Measurements from ENCODE around the gene DGKE.

Gene DGKE

DNA sequence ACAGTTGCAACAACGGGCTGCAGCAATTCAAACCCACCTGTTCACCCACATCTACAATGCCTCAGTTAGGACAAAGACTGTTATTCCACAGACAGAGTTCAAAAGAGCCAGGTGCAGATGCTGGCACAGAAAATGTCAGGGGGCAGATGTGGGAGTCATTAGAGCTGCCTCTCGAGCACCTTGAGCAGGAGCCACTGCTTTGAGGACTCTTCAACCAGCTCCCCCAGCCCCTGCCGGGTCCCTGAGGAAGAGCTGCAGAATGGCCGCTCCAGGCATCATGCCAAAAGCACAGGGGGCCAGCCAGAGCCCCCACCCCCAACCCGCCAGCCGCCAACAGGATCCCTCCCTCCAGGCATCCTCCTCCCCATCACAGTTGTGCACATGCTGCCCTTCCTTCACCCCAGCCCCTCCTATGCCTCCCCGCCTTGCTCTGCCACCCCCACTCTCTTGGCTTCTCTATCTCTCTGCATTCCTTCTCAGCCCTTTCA is 21.0 kb upstream of the DGKE start:
- Histone ChIP-seq H3K4me3 (ENCODE audit: insufficient read depth, low read depth, low read length, poor library complexity, severe bottlenecking) (no peak overlapping the region), H3K27ac (ENCODE audit: insufficient read depth, low read length, poor library complexity, severe bottlenecking) (no peak overlapping the region), H3K36me3 (ENCODE audit: control insufficient read depth, insufficient read depth, low read length) (no peaks in the 10 kb centered on the region), H3K9me3 (ENCODE audit: control insufficient read depth, low read length) (no peaks in the 10 kb centered on the region), H3K27me3 (replicated peaks; ENCODE audit: control insufficient read depth, insufficient read depth, low read length, poor library complexity, severe bottlenecking) (no peaks in the 10 kb centered on the region), H3K4me1 (ENCODE audit: control insufficient read depth, insufficient read depth, low read length, poor library complexity, severe bottlenecking) (no peaks in the 10 kb centered on the region)
- no peak for DNase-seq

DNA sequence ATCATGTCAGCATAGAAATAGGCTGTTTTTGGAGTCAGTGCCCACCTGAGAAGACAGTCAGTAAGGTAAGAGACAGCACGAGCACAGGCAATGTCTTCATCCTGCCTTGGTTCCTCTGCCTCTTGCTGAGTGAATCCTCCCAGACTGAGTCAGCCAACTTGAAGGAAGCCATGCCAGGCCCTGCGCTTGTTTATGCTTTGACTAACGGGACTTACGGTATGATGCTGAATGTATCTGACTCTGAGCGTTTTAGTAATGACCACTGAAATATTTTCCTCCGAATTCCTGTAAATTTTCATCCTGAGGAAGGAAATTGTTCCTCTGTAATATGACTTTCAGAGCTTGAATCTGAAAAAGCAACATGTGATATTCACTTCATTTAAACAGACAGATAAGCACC is 18.2 kb upstream of the DGKE start:
- no peaks in the 10 kb centered on the region for H3K4me1 ChIP-seq (ENCODE audit: control insufficient read depth, insufficient read depth, low read length, poor library complexity, severe bottlenecking)
- H3K4me3 ChIP-seq (ENCODE audit: insufficient read depth, low read depth, low read length, poor library complexity, severe bottlenecking) = no peak overlapping the region
- H3K27me3 ChIP-seq (replicated peaks; ENCODE audit: control insufficient read depth, insufficient read depth, low read length, poor library complexity, severe bottlenecking) = no peaks in the 10 kb centered on the region
- H3K36me3 ChIP-seq (ENCODE audit: control insufficient read depth, insufficient read depth, low read length) = no peaks in the 10 kb centered on the region
- H3K27ac ChIP-seq (ENCODE audit: insufficient read depth, low read length, poor library complexity, severe bottlenecking) = no peak overlapping the region
- no peak for DNase-seq
- no peaks in the 10 kb centered on the region for H3K9me3 ChIP-seq (ENCODE audit: control insufficient read depth, low read length)

DNA sequence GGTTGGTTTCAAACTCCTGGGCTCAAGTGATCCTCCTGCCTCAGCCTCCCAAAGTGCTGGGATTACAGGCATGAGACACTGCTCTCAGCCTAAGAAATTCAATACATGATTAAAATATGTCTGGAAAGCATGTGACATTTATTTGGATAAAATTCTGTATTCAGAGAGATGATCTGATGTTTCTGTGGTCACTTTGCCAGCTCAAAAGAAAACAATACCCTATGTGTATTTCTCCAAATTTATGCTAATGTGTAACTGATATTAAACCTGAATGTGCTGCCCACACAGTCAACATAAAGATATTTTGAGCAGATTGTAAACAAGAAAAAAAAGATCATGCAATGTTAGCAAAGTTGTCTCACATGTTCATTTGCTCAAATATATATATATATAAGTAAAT is 16.9 kb upstream of the DGKE start:
- Histone ChIP-seq H3K27me3 (replicated peaks; ENCODE audit: control insufficient read depth, insufficient read depth, low read length, poor library complexity, severe bottlenecking) (no peaks in the 10 kb centered on the region), H3K4me1 (ENCODE audit: control insufficient read depth, insufficient read depth, low read length, poor library complexity, severe bottlenecking) (no peaks in the 10 kb centered on the region), H3K9me3 (ENCODE audit: control insufficient read depth, low read length) (no peaks in the 10 kb centered on the region), H3K36me3 (ENCODE audit: control insufficient read depth, insufficient read depth, low read length) (no peaks in the 10 kb centered on the region), H3K27ac (ENCODE audit: insufficient read depth, low read length, poor library complexity, severe bottlenecking) (no peak overlapping the region), H3K4me3 (ENCODE audit: insufficient read depth, low read depth, low read length, poor library complexity, severe bottlenecking) (no peak overlapping the region)
- no peak for DNase-seq

- Histone ChIP-seq H3K27me3 (replicated peaks; ENCODE audit: control insufficient read depth, insufficient read depth, low read length, poor library complexity, severe bottlenecking) (no peaks in the 10 kb centered on the region), H3K36me3 (ENCODE audit: control insufficient read depth, insufficient read depth, low read length) (no peaks in the 10 kb centered on the region), H3K4me1 (ENCODE audit: control insufficient read depth, insufficient read depth, low read length, poor library complexity, severe bottlenecking) (no peaks in the 10 kb centered on the region), H3K9me3 (ENCODE audit: control insufficient read depth, low read length) (no peaks in the 10 kb centered on the region), H3K4me3 (ENCODE audit: insufficient read depth, low read depth, low read length, poor library complexity, severe bottlenecking) (no peak overlapping the region), H3K27ac (ENCODE audit: insufficient read depth, low read length, poor library complexity, severe bottlenecking) (no peak overlapping the region)
- no peak for DNase-seq
Observed at GRCh38 chr17:56819030-56819429, 14.9 kb upstream of the DGKE start.

GRCh38 chr17:56819431-56820145 is 14.4 kb upstream of the DGKE start:
- H3K9me3 ChIP-seq (ENCODE audit: control insufficient read depth, low read length) = no peaks in the 10 kb centered on the region

GRCh38 chr17:56820207-56820606 is 13.7 kb upstream of the DGKE start:
- no peak overlapping the region for H3K4me3 ChIP-seq (ENCODE audit: insufficient read depth, low read depth, low read length, poor library complexity, severe bottlenecking)
- DNase-seq = no peak
- no peaks in the 10 kb centered on the region for H3K36me3 ChIP-seq (ENCODE audit: control insufficient read depth, insufficient read depth, low read length)
- H3K27ac ChIP-seq (ENCODE audit: insufficient read depth, low read length, poor library complexity, severe bottlenecking) = no peak overlapping the region
- H3K9me3 ChIP-seq (ENCODE audit: control insufficient read depth, low read length) = no peaks in the 10 kb centered on the region
- no peaks in the 10 kb centered on the region for H3K27me3 ChIP-seq (replicated peaks; ENCODE audit: control insufficient read depth, insufficient read depth, low read length, poor library complexity, severe bottlenecking)
- H3K4me1 ChIP-seq (ENCODE audit: control insufficient read depth, insufficient read depth, low read length, poor library complexity, severe bottlenecking) = no peaks in the 10 kb centered on the region

More at GRCh38 chr17:56819431-56820145, 14.4 kb upstream of the DGKE start:
- Histone ChIP-seq H3K36me3 (ENCODE audit: control insufficient read depth, insufficient read depth, low read length) (no peaks in the 10 kb centered on the region), H3K4me1 (ENCODE audit: control insufficient read depth, insufficient read depth, low read length, poor library complexity, severe bottlenecking) (no peaks in the 10 kb centered on the region), H3K27me3 (replicated peaks; ENCODE audit: control insufficient read depth, insufficient read depth, low read length, poor library complexity, severe bottlenecking) (no peaks in the 10 kb centered on the region), H3K4me3 (ENCODE audit: insufficient read depth, low read depth, low read length, poor library complexity, severe bottlenecking) (no peak overlapping the region), H3K27ac (ENCODE audit: insufficient read depth, low read length, poor library complexity, severe bottlenecking) (no peak overlapping the region)
- DNase-seq = peak; percentile 34 to 49 (median 40)

DNA sequence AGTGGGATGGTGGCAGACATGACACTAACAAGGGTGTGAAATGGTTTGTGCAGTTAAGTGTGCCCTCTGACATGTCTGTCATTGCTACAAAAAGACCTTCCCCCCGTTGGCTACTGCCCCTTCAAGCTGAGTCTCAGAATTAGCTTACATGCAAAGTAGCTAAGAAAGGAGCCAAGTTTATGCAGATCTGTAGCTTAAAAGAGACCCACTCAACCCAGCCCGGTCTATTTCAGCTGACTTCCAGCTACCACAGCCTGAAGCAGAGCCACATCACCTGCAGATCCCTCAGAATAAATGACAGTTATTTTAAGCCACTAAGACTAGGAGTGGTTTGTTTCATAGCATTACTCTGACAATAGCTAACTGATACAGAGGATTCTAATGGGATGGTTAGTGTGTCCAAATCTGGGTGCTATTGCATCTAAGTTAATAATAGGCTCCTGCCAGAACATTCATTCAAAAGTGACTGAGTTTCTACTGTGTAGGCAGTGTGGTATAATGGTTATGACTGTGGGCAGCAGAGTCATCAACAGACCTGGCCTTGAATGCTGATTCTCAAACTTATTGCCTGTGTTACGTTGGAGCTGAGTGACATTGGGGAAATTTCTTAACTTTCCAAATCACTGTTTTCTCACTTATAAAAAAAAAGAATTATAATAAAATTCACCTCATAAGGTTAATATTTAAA is 12.0 kb upstream of the DGKE start:
- Histone ChIP-seq H3K4me1 (ENCODE audit: control insufficient read depth, insufficient read depth, low read length, poor library complexity, severe bottlenecking) (no peaks in the 10 kb centered on the region), H3K36me3 (ENCODE audit: control insufficient read depth, insufficient read depth, low read length) (no peaks in the 10 kb centered on the region), H3K9me3 (ENCODE audit: control insufficient read depth, low read length) (no peaks in the 10 kb centered on the region), H3K27ac (ENCODE audit: insufficient read depth, low read length, poor library complexity, severe bottlenecking) (no peak overlapping the region), H3K27me3 (replicated peaks; ENCODE audit: control insufficient read depth, insufficient read depth, low read length, poor library complexity, severe bottlenecking) (no peaks in the 10 kb centered on the region), H3K4me3 (ENCODE audit: insufficient read depth, low read depth, low read length, poor library complexity, severe bottlenecking) (no peak overlapping the region)
- no peak for DNase-seq

DNA sequence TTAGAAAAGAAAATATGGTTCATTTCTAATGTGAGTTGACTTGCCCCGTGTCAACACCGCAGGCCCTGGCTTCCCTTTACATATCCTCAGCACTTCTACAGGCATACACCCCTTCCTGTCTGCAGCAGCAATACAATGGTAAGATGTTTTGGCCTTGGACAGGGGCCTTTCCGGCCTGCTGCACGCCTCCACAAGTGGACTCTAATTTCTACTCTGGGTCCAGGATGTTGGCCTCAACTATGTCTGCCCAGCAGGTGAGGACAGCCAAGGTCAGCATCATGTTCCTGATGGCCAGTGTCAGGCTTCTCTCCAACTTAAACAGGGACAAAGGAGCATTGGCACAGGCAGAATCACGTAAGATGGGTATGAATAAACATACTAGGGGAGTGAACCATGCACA is 11.2 kb upstream of the DGKE start:
- Histone ChIP-seq H3K27ac (ENCODE audit: insufficient read depth, low read length, poor library complexity, severe bottlenecking) (no peak overlapping the region), H3K27me3 (replicated peaks; ENCODE audit: control insufficient read depth, insufficient read depth, low read length, poor library complexity, severe bottlenecking) (no peaks in the 10 kb centered on the region), H3K9me3 (ENCODE audit: control insufficient read depth, low read length) (no peaks in the 10 kb centered on the region), H3K36me3 (ENCODE audit: control insufficient read depth, insufficient read depth, low read length) (no peaks in the 10 kb centered on the region), H3K4me3 (ENCODE audit: insufficient read depth, low read depth, low read length, poor library complexity, severe bottlenecking) (no peak overlapping the region), H3K4me1 (ENCODE audit: control insufficient read depth, insufficient read depth, low read length, poor library complexity, severe bottlenecking) (no peaks in the 10 kb centered on the region)
- no peak for DNase-seq

GRCh38 chr17:56823848-56824247 is 10.1 kb upstream of the DGKE start:
- no peak for DNase-seq
- no peaks in the 10 kb centered on the region for H3K27me3 ChIP-seq (replicated peaks; ENCODE audit: control insufficient read depth, insufficient read depth, low read length, poor library complexity, severe bottlenecking)
- H3K36me3 ChIP-seq (ENCODE audit: control insufficient read depth, insufficient read depth, low read length) = no peaks in the 10 kb centered on the region
- no peak overlapping the region for H3K27ac ChIP-seq (ENCODE audit: insufficient read depth, low read length, poor library complexity, severe bottlenecking)
- H3K4me1 ChIP-seq (ENCODE audit: control insufficient read depth, insufficient read depth, low read length, poor library complexity, severe bottlenecking) = no peaks in the 10 kb centered on the region
- H3K9me3 ChIP-seq (ENCODE audit: control insufficient read depth, low read length) = no peaks in the 10 kb centered on the region
- no peak overlapping the region for H3K4me3 ChIP-seq (ENCODE audit: insufficient read depth, low read depth, low read length, poor library complexity, severe bottlenecking)

GRCh38 chr17:56824503-56824902 is 9.4 kb upstream of the DGKE start:
- Histone ChIP-seq H3K4me1 (ENCODE audit: control insufficient read depth, insufficient read depth, low read length, poor library complexity, severe bottlenecking) (no peaks in the 10 kb centered on the region), H3K36me3 (ENCODE audit: control insufficient read depth, insufficient read depth, low read length) (no peaks in the 10 kb centered on the region), H3K27me3 (replicated peaks; ENCODE audit: control insufficient read depth, insufficient read depth, low read length, poor library complexity, severe bottlenecking) (no peaks in the 10 kb centered on the region), H3K27ac (ENCODE audit: insufficient read depth, low read length, poor library complexity, severe bottlenecking) (no peak overlapping the region), H3K4me3 (ENCODE audit: insufficient read depth, low read depth, low read length, poor library complexity, severe bottlenecking) (no peak overlapping the region), H3K9me3 (ENCODE audit: control insufficient read depth, low read length) (no peaks in the 10 kb centered on the region)
- no peak for DNase-seq

Data from effector memory CD4-positive, alpha-beta T cell (primary cell).